HFF-Myc (cell line): ENCODE data around the gene ELF4.

Source experiments
- DNase-seq: peaks from one replicate; pipeline ENCODE4 v3.0.0-alpha.2; 2011; ENCODE audit warnings: low read depth; ENCODE audit errors: extremely low read depth
- H3K4me3 ChIP-seq: replicated peaks from 2 replicates; pipeline ENCODE4 v1.5.1; 2011; ENCODE audit warnings: low read depth, mild to moderate bottlenecking, control low read depth, low read length
- CTCF ChIP-seq: IDR thresholded peaks from 2 replicates; pipeline ENCODE4 v1.5.1; 2012; ENCODE audit warnings: mild to moderate bottlenecking, low read depth, low read length, control low read depth; ENCODE audit errors: missing control alignments

The ELF4 gene

GRCh38 chrX:130124577-130124976 is 14.3 kb upstream of the ELF4 start:
- no peak for DNase-seq
- TF ChIP-seq CTCF = no peak
- H3K4me3 ChIP-seq = no peak overlapping the region

DNA sequence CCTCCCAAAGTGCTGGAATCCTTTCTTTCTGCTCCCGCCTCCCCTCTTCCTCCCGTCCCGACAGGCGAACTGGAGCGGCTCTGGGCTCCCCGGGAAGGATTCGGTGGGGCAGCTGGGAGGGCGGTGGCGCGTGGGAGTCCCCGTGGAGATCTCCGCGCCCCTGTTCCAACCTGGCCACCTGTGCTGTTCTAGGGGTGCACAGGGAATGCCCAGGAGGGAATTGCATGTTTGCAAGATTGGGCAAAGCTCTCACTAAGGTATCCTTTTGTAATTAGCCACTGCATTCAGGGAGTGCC is 11.2 kb upstream of the ELF4 start:
- H3K4me3 ChIP-seq = no peak overlapping the region
- DNase-seq = no peak
- no peak for TF ChIP-seq CTCF

- H3K4me3 ChIP-seq = peak overlapping the region; percentile 22
- peak; percentile 29 for DNase-seq
- peak; percentile 56 for TF ChIP-seq CTCF
Observed at GRCh38 chrX:130120746-130121504, 10.6 kb upstream of the ELF4 start.

GRCh38 chrX:130120321-130120731 is 10.0 kb upstream of the ELF4 start:
- no peak for DNase-seq
- TF ChIP-seq CTCF = no peak
- H3K4me3 ChIP-seq = peak overlapping the region; percentile 22; the same call in 1 of the 2 replicates

DNA sequence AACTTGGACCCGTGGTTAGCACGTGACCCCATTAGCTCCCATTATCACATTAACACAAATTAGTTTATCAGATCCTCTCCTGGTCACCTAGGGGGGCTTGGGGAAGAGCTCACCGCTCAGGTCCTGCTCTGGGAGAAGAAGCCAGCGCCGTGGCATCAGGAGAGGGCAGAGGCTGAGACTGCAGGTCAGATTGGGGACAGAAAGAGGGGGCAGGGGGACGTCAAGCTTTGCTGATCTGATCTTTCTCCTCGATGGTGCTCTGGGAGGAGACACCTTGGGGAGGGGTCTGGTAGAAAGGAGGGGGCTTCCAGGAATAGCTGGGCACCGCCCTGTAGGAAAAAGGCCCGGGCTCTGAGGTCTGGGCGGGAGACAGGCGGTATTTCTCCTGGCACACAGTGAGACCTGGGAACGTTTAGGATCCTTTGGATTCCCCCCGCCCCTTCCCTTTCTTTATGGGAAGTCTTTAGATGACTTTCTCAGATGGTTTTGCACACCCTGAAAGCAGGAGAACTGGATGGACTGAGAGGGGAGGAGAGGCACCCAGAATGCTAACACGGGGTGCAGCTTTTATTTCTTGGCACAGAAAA is 9.1 kb upstream of the ELF4 start:
- TF ChIP-seq CTCF = no peak
- DNase-seq = no peak
- H3K4me3 ChIP-seq = peak overlapping the region; percentile 11; the same call in 1 of the 2 replicates

- TF ChIP-seq CTCF = no peak
- DNase-seq = peak; percentile 52
Observed at GRCh38 chrX:130118441-130119311, 8.4 kb upstream of the ELF4 start.

More at GRCh38 chrX:130118441-130119311, 8.4 kb upstream of the ELF4 start:
- H3K4me3 ChIP-seq = peak overlapping the region; percentile 11; the same call in 1 of the 2 replicates
